ENCODE data around the gene BSX. TPM values are rescaled to one million over a fixed set of nuclear protein-coding genes. Genes with fewer than 3 reads are reported as not detected.

Gene BSX
- total and polyA plus RNA-seq, 2 donors (not counting 1 experiment from before 2014, with no cell fraction given) = not detected

DNA sequence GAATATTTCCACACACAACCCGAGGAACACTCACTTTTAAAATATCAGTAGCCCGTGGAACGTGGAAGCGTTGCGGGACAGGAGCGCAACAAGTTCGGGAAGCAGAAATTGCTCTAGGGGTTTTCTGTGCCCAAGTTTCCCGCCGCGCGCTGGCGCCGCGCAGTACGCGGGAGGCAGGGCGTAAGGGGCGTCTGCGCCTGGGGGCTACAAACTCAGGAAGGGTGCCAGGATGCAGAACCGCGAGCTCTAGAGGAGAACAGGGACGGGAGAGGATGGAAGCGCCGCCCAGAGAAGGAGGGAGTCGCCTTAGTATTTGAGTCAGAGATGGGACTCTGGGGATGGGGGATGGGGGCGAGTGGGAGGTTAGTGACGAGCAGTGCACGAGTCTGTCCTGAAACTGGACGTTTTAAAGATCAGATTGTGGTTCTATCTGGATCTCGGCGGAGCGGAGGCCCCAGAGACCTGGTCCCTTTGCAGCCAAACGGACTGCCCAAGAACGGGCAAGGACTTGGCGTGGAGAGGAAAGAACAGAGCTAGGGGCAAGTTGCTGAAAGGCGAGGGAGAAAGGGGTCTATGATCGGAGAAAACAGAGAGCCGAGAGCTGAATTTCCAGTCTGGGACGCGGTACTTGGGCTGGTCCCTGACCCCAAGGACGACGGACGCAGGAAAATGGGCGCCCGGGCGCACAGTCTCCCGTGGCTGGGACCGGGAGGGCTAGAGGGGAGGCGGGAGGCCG, 4.7 kb downstream of the BSX start:
- Histone ChIP-seq H3K79me2 (ENCODE audit: control insufficient read depth, insufficient read depth, low read length) (no peaks in the 10 kb centered on the region), H3K9ac (ENCODE audit: low read length) (no peak overlapping the region), H3K4me2 (replicated peaks; ENCODE audit: low read depth, low read length, poor library complexity, severe bottlenecking) (peak overlapping the region; percentile 36), H2AFZ (ENCODE audit: insufficient read depth, low read depth, low read length, poor library complexity, severe bottlenecking) (peak overlapping the region; percentile 29), H3K27me3 (replicated peaks in 1 of 4; ENCODE audit: control extremely low read depth in 1 of 4, control insufficient read depth in 3 of 4, insufficient read depth in 4 of 4, low read length in 3 of 4) (peaks cover 2 to 69% (median 64%) of the 10 kb centered on the region in 4 experiments), H3K36me3 (replicated peaks in 1 of 2; ENCODE audit: control extremely low read depth in 1 of 2, control insufficient read depth in 1 of 2, extremely low read depth in 1 of 2, insufficient read depth in 2 of 2, low read length in 1 of 2) (no peaks in the 10 kb centered on the region), H3K9me3 (ENCODE audit: control extremely low read depth in 1 of 3, control insufficient read depth in 2 of 3, insufficient read depth in 1 of 3, low read length in 2 of 3) (peaks cover 0 to 35% (median 0%) of the 10 kb centered on the region in 3 donors), H3K4me1 (ENCODE audit: control insufficient read depth in 2 of 2, insufficient read depth in 2 of 2, low read length in 2 of 2) (peaks cover 11 to 32% of the 10 kb centered on the region in 2 donors), H4K20me1 (ENCODE audit: control insufficient read depth, insufficient read depth, low read length, poor library complexity, severe bottlenecking) (no peaks in the 10 kb centered on the region), H3K27ac (ENCODE audit: low read length in 2 of 2) (no peak overlapping the region), H3K4me3 (ENCODE audit: control extremely low read depth in 1 of 5, extremely low read depth in 1 of 5, insufficient read depth in 1 of 5, low read depth in 2 of 5, low read length in 4 of 5) (no peak overlapping the region)
- intact Hi-C loops (cut with micrococcal nuclease) = no loop called here
- Mint-ChIP-seq H3K9me3 (ENCODE audit: insufficient read depth) (no peaks in the 10 kb centered on the region), H3K27me3 (peaks cover 77% of the 10 kb centered on the region), H3K27ac (no peak overlapping the region), H3K4me3 (peak overlapping the region; percentile 38), H3K4me1 (peaks cover 21% of the 10 kb centered on the region)
- POLR2A ChIA-PET = no interaction called here
- 10% methylated on average over 48 of the region's 50 CpGs for WGBS (ENCODE audit: insufficient coverage)
- CTCF ChIA-PET = no interaction called here
- TF ChIP-seq EZH2 (IDR thresholded peaks at IDR 0.05; ENCODE audit: borderline replicate concordance, insufficient read depth, low read depth, low read length, poor library complexity, severe bottlenecking) = no peak
- TF ChIP-seq, protein P1, sequence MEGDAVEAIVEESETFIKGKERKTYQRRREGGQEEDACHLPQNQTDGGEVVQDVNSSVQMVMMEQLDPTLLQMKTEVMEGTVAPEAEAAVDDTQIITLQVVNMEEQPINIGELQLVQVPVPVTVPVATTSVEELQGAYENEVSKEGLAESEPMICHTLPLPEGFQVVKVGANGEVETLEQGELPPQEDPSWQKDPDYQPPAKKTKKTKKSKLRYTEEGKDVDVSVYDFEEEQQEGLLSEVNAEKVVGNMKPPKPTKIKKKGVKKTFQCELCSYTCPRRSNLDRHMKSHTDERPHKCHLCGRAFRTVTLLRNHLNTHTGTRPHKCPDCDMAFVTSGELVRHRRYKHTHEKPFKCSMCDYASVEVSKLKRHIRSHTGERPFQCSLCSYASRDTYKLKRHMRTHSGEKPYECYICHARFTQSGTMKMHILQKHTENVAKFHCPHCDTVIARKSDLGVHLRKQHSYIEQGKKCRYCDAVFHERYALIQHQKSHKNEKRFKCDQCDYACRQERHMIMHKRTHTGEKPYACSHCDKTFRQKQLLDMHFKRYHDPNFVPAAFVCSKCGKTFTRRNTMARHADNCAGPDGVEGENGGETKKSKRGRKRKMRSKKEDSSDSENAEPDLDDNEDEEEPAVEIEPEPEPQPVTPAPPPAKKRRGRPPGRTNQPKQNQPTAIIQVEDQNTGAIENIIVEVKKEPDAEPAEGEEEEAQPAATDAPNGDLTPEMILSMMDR (IDR thresholded peaks at IDR 0.05) = no peak
- ATAC-seq (ENCODE audit: low read depth) (no peak), DNase-seq (peak; percentile 27)

DNA sequence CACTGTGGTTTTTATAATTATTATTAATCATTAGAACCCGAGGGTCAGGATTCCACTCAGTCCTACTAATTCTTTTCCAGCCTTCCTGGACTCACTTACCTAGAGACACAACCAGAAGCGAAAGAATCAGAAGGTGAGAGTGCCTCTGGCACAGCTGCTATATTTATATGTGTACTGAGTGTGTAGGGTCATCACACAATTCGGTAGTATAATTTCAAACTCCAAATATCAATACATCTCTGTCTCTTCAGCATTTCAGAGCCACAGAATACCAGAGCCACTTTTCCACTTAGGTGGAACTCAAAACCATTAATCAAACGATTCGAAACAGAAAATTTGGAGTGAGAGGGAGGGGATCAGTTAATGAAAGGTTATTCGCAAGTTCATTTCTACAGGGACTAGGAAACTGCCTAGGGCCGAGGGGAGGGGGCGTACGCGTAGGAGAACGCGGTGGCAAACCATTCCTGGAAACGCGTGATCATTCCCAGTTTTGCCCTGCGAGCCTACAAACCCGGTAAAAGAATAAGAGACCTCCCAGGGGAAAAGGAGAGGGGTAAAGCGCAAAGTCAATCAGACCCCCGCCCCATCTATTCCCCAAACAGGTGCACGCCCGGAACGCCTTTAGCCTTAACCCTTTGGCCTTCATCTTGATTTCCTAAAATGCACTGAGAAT, 5.4 kb downstream of the BSX start:
- DNase-seq = no peak
- Histone ChIP-seq H3K4me1 (ENCODE audit: control insufficient read depth in 2 of 2, insufficient read depth in 2 of 2, low read length in 2 of 2) (peaks cover 11 to 30% of the 10 kb centered on the region in 2 donors), H3K4me2 (replicated peaks; ENCODE audit: low read depth, low read length, poor library complexity, severe bottlenecking) (no peak overlapping the region), H2AFZ (ENCODE audit: insufficient read depth, low read depth, low read length, poor library complexity, severe bottlenecking) (no peak overlapping the region), H3K36me3 (replicated peaks in 1 of 2; ENCODE audit: control extremely low read depth in 1 of 2, control insufficient read depth in 1 of 2, extremely low read depth in 1 of 2, insufficient read depth in 2 of 2, low read length in 1 of 2) (no peaks in the 10 kb centered on the region), H3K79me2 (ENCODE audit: control insufficient read depth, insufficient read depth, low read length) (no peaks in the 10 kb centered on the region), H4K20me1 (ENCODE audit: control insufficient read depth, insufficient read depth, low read length, poor library complexity, severe bottlenecking) (no peaks in the 10 kb centered on the region), H3K9me3 (ENCODE audit: control extremely low read depth in 1 of 3, control insufficient read depth in 2 of 3, insufficient read depth in 1 of 3, low read length in 2 of 3) (peaks cover 0 to 29% (median 0%) of the 10 kb centered on the region in 3 donors), H3K4me3 (ENCODE audit: control extremely low read depth in 1 of 5, extremely low read depth in 1 of 5, insufficient read depth in 1 of 5, low read depth in 2 of 5, low read length in 4 of 5) (no peak overlapping the region), H3K9ac (ENCODE audit: low read length) (no peak overlapping the region), H3K27me3 (replicated peaks in 1 of 4; ENCODE audit: control extremely low read depth in 1 of 4, control insufficient read depth in 3 of 4, insufficient read depth in 4 of 4, low read length in 3 of 4) (peaks cover 2 to 62% (median 58%) of the 10 kb centered on the region in 4 experiments), H3K27ac (ENCODE audit: low read length in 2 of 2) (no peak overlapping the region)
- ChIA-PET CTCF (no interaction called here), POLR2A (no interaction called here)
- Mint-ChIP-seq H3K4me3 (peak overlapping the region; percentile 48), H3K27ac (no peak overlapping the region), H3K4me1 (peaks cover 21% of the 10 kb centered on the region), H3K27me3 (peaks cover 72% of the 10 kb centered on the region), H3K9me3 (ENCODE audit: insufficient read depth) (no peaks in the 10 kb centered on the region)
- TF ChIP-seq, protein P1 (IDR thresholded peaks at IDR 0.05) = no peak
- no peak for TF ChIP-seq EZH2 (IDR thresholded peaks at IDR 0.05; ENCODE audit: borderline replicate concordance, insufficient read depth, low read depth, low read length, poor library complexity, severe bottlenecking)
- intact Hi-C loops (cut with micrococcal nuclease) = no loop called here
- WGBS (ENCODE audit: insufficient coverage) = 19% methylated on average over 15 of the region's 21 CpGs
- ATAC-seq (ENCODE audit: low read depth) = no peak
